Adrenal gland (tissue), 12 donors: ENCODE results near the gene SNTA1. TPM values are rescaled to one million over a fixed set of nuclear protein-coding genes. Genes with fewer than 3 reads are reported as not detected.

ENCODE experiments used
- DNase-seq, 7 donors: peaks; one replicate each; pipeline ENCODE4 v3.0.0-alpha.2; 2019 to 2020
- H3K27ac ChIP-seq, 5 donors: fragments of 200-600 bp; sonication (generic) in 4 of 5; 1 replicate in 3 of 5; 2 replicates in 2 of 5; pipeline versions ENCODE4 v1.5.1 to v1.8.0; 2016 to 2020; ENCODE audit warnings: mild to moderate bottlenecking in 1 of 5
- H3K27me3 ChIP-seq: fragments of 200-600 bp; 2 replicates; pipeline ENCODE4 v1.8.0; 2021
- H3K36me3 ChIP-seq, 2 donors: fragments of 200-600 bp; replicated peaks in 1 of 2; 1 replicate in 1 of 2; 2 replicates in 1 of 2; pipeline versions ENCODE4 v1.5.1 to v1.8.0; 2018 to 2022
- H3K4me1 ChIP-seq, 2 donors: fragments of 200-600 bp; replicated peaks in 1 of 2; 1 replicate in 1 of 2; 2 replicates in 1 of 2; pipeline versions ENCODE4 v1.5.1 to v1.8.0; 2018 to 2021
- H3K4me3 ChIP-seq, 4 donors: fragments of 200-600 bp; sonication (generic) in 3 of 4; one replicate each; pipeline ENCODE4 v1.5.1; 2016 to 2018
- H3K9me3 ChIP-seq, 3 donors: fragments of 200-600 bp; sonication (generic) in 1 of 3; replicated peaks in 1 of 3; 1 replicate in 2 of 3; 2 replicates in 1 of 3; pipeline versions ENCODE4 v1.5.1 to v1.8.0; 2016 to 2021
- POLR2A ChIP-seq, 2 donors: fragments of 450-650 bp; IDR thresholded peaks; one replicate each; pipeline ENCODE4 v1.6.1; 2017; ENCODE audit warnings: antibody characterized with exemption in 2 of 2, mild to moderate bottlenecking in 2 of 2, moderate library complexity in 1 of 2
- WGBS, 4 donors: extraction: QIAGEN DNeasy Blood & Tissue Kit in 2 of 4; methylation state at CpG; one replicate each; pipeline versions ENCODE4 v1.1.5 to v1.1.7; 2013 to 2017; 5-methylcytosine and 5-hydroxymethylcytosine counted together
- intact Hi-C, 2 donors: fragments of 100-400 bp; cut with DNase I; formaldehyde crosslinking; loops; one replicate each; pipeline versions ENCODE4 v1.14.1 to v1.15.0; 2022 to 2023
- polyA plus RNA-seq, 3 donors: library from polyadenylated mRNA; stranded (reverse); fragments of 200-250 nt in 2 of 3; fragments of 350-450 nt in 1 of 3; fragmentation: Illumina TruSeq in 1 of 3; extraction: RNeasy Lipid Tissue Mini Kit (QIAGEN cat#74804) in 1 of 3; gene quantifications; one replicate each; pipeline ENCODE4 v1.2.3, GENCODE V29; 2013 to 2014
- total RNA-seq, 9 donors: library from RNA; depleted of rRNA in 4 of 9; stranded (reverse); fragments of >200 nt in 4 of 9; fragments of 120-200 nt in 1 of 9; fragmentation: NEBNext Ultra II Directional in 1 of 9; extraction: Animal tissue kit (Norgen Biotek cat#: 25700) in 1 of 9; gene quantifications; one replicate each; pipeline versions ENCODE4 v1.1.0 to v1.2.4, GENCODE V29; 2013 to 2023
- TF ChIP-seq, protein P1 (sequence below), 6 experiments: fragments of 450-650 bp in 4 of 6; fragments of 200-600 bp in 2 of 6; sonication (generic) in 1 of 6; IDR thresholded peaks; 1 replicate in 5 of 6; 2 replicates in 1 of 6; pipeline versions ENCODE4 v1.5.1 to v1.8.0; 2016 to 2021; ENCODE audit warnings: antibody characterized with exemption in 6 of 6, mild to moderate bottlenecking in 2 of 6, moderate library complexity in 1 of 6
- donor health status: healthy with polysubstance abuse.
- donor health status: Bipolar disorder and iron deficiency.
- donor health status: DM: yes; HTN: yes; CAD: no.
- donor health status: DM: no; HTN: no; CAD: no.
- donor health status: DM: no; HTN: no; CAD: no.
- donor health status: DM: yes; HTN: yes; CAD: no.

SNTA1 gene
- total and polyA plus RNA-seq, 12 donors: 4.3 to 73.2 (median 29.5) TPM

- DNase-seq: no peak
- Histone ChIP-seq H3K9me3 (no peaks in the 10 kb centered on the region), H3K27me3 (no peaks in the 10 kb centered on the region), H3K4me3 (no peak overlapping the region), H3K4me1 (no peaks in the 10 kb centered on the region), H3K36me3 (peaks cover 0 to 40% of the 10 kb centered on the region in 2 donors), H3K27ac (no peak overlapping the region)
- intact Hi-C loops: no loop called here
- no peak for TF ChIP-seq POLR2A (IDR thresholded peaks at IDR 0.05)
- 87 to 94% (median 91%) methylated on average over 4 of the region's 4 CpGs for WGBS, 4 donors
Measured at GRCh38 chr20:33373735-33374605, 69.6 kb downstream of the SNTA1 start.

DNA sequence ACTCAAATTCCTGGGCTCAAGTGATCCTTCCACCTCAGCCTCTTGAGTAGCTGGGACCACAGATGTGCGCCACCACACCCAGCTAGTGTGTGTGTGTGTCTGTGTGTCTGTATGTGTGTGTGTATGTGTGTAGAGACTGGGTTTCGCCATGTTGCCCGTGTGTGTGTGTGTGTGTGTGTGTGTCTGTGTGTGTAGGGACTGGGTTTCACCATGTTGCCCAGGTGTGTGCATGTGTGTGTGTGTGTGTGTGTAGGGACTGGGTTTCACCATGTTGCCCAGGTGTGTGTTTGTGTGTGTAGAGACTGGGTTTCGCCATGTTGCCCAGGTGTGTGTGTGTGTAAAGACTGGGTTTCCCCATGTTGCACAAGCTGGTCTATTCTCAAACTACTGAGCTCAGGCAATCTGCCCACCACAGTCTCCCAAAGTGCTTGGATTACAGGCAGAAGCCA, 70.5 kb downstream of the SNTA1 start:
- no peaks in the 10 kb centered on the region for H3K4me1 ChIP-seq
- TF ChIP-seq, protein P1, sequence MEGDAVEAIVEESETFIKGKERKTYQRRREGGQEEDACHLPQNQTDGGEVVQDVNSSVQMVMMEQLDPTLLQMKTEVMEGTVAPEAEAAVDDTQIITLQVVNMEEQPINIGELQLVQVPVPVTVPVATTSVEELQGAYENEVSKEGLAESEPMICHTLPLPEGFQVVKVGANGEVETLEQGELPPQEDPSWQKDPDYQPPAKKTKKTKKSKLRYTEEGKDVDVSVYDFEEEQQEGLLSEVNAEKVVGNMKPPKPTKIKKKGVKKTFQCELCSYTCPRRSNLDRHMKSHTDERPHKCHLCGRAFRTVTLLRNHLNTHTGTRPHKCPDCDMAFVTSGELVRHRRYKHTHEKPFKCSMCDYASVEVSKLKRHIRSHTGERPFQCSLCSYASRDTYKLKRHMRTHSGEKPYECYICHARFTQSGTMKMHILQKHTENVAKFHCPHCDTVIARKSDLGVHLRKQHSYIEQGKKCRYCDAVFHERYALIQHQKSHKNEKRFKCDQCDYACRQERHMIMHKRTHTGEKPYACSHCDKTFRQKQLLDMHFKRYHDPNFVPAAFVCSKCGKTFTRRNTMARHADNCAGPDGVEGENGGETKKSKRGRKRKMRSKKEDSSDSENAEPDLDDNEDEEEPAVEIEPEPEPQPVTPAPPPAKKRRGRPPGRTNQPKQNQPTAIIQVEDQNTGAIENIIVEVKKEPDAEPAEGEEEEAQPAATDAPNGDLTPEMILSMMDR (IDR thresholded peaks at IDR 0.05): no peak
- no peak for TF ChIP-seq POLR2A (IDR thresholded peaks at IDR 0.05)
- H3K9me3 ChIP-seq: no peaks in the 10 kb centered on the region
- H3K27ac ChIP-seq: no peak overlapping the region
- 75 to 92% (median 89%) methylated on average over 3 to 4 of the region's 4 CpGs for WGBS, 4 donors
- H3K36me3 ChIP-seq: peaks cover 0 to 38% of the 10 kb centered on the region in 2 donors
- no peak for DNase-seq
- intact Hi-C loops: no loop called here
- no peak overlapping the region for H3K4me3 ChIP-seq
- no peaks in the 10 kb centered on the region for H3K27me3 ChIP-seq

- intact Hi-C loops: no loop called here
- 88 to 93% (median 92%) methylated on average over 8 of the region's 8 CpGs for WGBS, 4 donors
- peaks cover 0 to 54% of the 10 kb centered on the region in 2 donors for H3K36me3 ChIP-seq
- no peak overlapping the region for H3K4me3 ChIP-seq
- TF ChIP-seq, protein P1 (IDR thresholded peaks at IDR 0.05): no peak
- TF ChIP-seq POLR2A (IDR thresholded peaks at IDR 0.05): no peak
- no peaks in the 10 kb centered on the region for H3K9me3 ChIP-seq
- peak in 1 of 7 donors; percentile 23 for DNase-seq
- no peak overlapping the region for H3K27ac ChIP-seq
- no peaks in the 10 kb centered on the region for H3K4me1 ChIP-seq
- no peaks in the 10 kb centered on the region for H3K27me3 ChIP-seq
Measured at GRCh38 chr20:33370291-33370690, 73.3 kb downstream of the SNTA1 start.

DNA sequence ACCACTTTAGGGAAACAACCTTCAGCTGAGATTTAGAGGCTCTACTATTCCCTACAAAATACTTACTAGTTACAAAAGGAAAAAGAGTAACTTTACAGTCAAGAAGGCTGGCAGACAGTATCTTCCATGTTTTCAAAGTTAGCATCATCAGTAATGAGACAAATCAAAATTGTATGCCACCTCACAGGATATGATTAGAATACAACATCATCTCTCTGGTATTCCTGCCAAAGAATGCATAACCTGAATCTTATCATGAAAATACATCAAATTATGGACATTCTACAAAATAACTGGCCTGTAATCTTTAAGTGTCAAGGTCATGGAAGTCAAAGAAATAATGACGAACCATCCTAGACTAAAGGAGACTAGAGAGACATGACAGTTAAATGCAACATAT, 80.7 kb downstream of the SNTA1 start:
- Histone ChIP-seq H3K36me3 (peaks cover 0 to 76% of the 10 kb centered on the region in 2 donors), H3K4me3 (no peak overlapping the region), H3K27me3 (no peaks in the 10 kb centered on the region), H3K4me1 (peaks cover 3 to 7% of the 10 kb centered on the region in 2 donors), H3K27ac (no peak overlapping the region), H3K9me3 (no peaks in the 10 kb centered on the region)
- intact Hi-C loops: no loop called here
- no peak for TF ChIP-seq POLR2A (IDR thresholded peaks at IDR 0.05)
- TF ChIP-seq, protein P1 (IDR thresholded peaks at IDR 0.05): no peak
- no peak for DNase-seq
- WGBS, 4 donors: 39 to 52% (median 43%) methylated on average over 1 of the region's 1 CpG
